Measurements from ENCODE around the gene A1BG.
A peak's percentile ranks its signal among the peaks of the same experiment; 100 is the strongest.

DNA sequence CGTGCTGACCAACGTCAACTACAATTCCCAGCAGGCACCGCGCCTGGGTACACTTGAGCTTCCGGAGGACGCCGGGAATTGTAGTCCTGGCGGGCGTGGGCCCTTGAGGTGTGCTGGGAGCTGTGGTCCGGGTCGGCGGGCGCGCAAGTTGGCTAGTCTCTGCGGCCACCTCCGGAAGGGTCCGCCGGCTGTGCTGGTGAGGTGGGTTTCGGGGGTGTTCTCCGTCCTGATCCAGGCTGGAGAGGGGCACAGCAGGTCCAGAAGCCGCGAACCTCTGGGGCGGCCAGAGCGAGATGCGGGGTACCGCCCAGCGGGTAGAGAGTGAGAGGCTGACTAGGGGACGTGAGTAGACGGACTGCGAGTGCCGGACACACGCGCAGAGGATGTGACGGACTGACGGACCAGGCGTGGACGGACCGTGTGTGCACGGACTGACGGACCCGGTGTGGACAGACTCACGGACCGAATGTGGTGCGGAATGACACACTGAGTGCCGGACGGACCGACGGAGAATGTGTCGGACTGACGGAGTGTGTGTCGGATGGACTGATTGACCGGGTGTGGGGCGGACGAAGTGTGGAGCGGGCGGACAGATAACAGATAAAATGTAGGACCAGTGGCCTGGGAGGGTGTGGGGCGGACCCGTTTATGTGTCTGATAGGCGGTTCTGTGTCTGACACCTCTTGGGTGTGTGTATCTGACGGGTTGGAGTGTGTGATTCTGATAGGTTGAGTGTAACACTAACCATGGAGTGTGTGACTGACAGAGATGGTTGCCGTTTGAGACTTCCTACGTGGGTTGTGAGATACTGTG, 26.2 kb downstream of the A1BG start, which contains the start of gene ZSCAN22:
- TF ChIP-seq, protein P1, sequence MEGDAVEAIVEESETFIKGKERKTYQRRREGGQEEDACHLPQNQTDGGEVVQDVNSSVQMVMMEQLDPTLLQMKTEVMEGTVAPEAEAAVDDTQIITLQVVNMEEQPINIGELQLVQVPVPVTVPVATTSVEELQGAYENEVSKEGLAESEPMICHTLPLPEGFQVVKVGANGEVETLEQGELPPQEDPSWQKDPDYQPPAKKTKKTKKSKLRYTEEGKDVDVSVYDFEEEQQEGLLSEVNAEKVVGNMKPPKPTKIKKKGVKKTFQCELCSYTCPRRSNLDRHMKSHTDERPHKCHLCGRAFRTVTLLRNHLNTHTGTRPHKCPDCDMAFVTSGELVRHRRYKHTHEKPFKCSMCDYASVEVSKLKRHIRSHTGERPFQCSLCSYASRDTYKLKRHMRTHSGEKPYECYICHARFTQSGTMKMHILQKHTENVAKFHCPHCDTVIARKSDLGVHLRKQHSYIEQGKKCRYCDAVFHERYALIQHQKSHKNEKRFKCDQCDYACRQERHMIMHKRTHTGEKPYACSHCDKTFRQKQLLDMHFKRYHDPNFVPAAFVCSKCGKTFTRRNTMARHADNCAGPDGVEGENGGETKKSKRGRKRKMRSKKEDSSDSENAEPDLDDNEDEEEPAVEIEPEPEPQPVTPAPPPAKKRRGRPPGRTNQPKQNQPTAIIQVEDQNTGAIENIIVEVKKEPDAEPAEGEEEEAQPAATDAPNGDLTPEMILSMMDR (IDR thresholded peaks at IDR 0.05; ENCODE audit: low read depth, low read length, missing input control) = no peak
- TF ChIP-seq JUND (IDR thresholded peaks at IDR 0.05) = no peak
- TF ChIP-seq, protein P2, sequence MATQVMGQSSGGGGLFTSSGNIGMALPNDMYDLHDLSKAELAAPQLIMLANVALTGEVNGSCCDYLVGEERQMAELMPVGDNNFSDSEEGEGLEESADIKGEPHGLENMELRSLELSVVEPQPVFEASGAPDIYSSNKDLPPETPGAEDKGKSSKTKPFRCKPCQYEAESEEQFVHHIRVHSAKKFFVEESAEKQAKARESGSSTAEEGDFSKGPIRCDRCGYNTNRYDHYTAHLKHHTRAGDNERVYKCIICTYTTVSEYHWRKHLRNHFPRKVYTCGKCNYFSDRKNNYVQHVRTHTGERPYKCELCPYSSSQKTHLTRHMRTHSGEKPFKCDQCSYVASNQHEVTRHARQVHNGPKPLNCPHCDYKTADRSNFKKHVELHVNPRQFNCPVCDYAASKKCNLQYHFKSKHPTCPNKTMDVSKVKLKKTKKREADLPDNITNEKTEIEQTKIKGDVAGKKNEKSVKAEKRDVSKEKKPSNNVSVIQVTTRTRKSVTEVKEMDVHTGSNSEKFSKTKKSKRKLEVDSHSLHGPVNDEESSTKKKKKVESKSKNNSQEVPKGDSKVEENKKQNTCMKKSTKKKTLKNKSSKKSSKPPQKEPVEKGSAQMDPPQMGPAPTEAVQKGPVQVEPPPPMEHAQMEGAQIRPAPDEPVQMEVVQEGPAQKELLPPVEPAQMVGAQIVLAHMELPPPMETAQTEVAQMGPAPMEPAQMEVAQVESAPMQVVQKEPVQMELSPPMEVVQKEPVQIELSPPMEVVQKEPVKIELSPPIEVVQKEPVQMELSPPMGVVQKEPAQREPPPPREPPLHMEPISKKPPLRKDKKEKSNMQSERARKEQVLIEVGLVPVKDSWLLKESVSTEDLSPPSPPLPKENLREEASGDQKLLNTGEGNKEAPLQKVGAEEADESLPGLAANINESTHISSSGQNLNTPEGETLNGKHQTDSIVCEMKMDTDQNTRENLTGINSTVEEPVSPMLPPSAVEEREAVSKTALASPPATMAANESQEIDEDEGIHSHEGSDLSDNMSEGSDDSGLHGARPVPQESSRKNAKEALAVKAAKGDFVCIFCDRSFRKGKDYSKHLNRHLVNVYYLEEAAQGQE (IDR thresholded peaks at IDR 0.05) = peak; percentile 68

All from liver (tissue), 3 donors.